CD4-positive, alpha-beta T cell (primary cell): ENCODE results near the gene SYCP3. TPM values are rescaled to one million over a fixed set of nuclear protein-coding genes. Genes with fewer than 3 reads are reported as not detected.

Experiments
- ATAC-seq: fragments of 200-7000 bp; cut with Tn5 transposase; one replicate; pipeline ENCODE4 v1.10.0; 2022; ENCODE audit warnings: mild to moderate bottlenecking; ENCODE audit not compliant: poor library complexity
- CTCF ChIA-PET: fragments of 350-600 bp; sonication (Branson Sonifier 250); formaldehyde crosslinking; loops from one replicate; lab custom pipeline; 2021; ENCODE audit warnings: antibody characterized with exemption, inconsistent platforms; lab: Charles Lee
- POLR2A ChIA-PET: fragments of 350-600 bp; sonication (Branson Sonifier 250); formaldehyde crosslinking; loops from one replicate; lab custom pipeline; 2021; ENCODE audit warnings: antibody characterized with exemption, inconsistent platforms; lab: Charles Lee
- DNase-seq, 14 experiments: peaks; one replicate each; pipeline ENCODE4 v3.0.0-alpha.2; 2013 to 2020; ENCODE audit warnings: mixed read lengths in 2 of 14
- H3K27ac ChIP-seq, 2 donors: one replicate each; pipeline versions ENCODE4 v1.5.1 to v1.7.0; 2013; ENCODE audit warnings: low read length in 2 of 2, low read depth in 1 of 2, mild to moderate bottlenecking in 1 of 2
- H3K27me3 ChIP-seq, 2 experiments: 1 replicate in 1 of 2; 2 replicates in 1 of 2; pipeline versions ENCODE4 v1.6.1 to v1.7.0; 2013; ENCODE audit warnings: low read length in 2 of 2, control low read depth in 1 of 2, mild to moderate bottlenecking in 1 of 2, moderate library complexity in 1 of 2; ENCODE audit not compliant: insufficient read depth in 2 of 2, control insufficient read depth in 1 of 2
- H3K36me3 ChIP-seq: one replicate; pipeline ENCODE4 v1.6.1; 2013; ENCODE audit warnings: low read length, control low read depth; ENCODE audit not compliant: insufficient read depth
- H3K4me1 ChIP-seq: one replicate; pipeline ENCODE4 v1.6.1; 2013; ENCODE audit warnings: low read length, control low read depth; ENCODE audit not compliant: insufficient read depth
- H3K4me3 ChIP-seq: one replicate; pipeline ENCODE4 v1.5.1; 2013; ENCODE audit warnings: mild to moderate bottlenecking, low read length, moderate library complexity
- H3K9me3 ChIP-seq, 2 experiments: 1 replicate in 1 of 2; 2 replicates in 1 of 2; pipeline versions ENCODE4 v1.6.1 to v1.7.0; 2013; ENCODE audit warnings: low read length in 2 of 2, mild to moderate bottlenecking in 2 of 2, control low read depth in 1 of 2, moderate library complexity in 1 of 2; ENCODE audit not compliant: control insufficient read depth in 1 of 2, insufficient read depth in 1 of 2
- H3K27ac Mint-ChIP-seq: one replicate; pipeline ENCODE4 v1.8.0; 2020; ENCODE audit warnings: mixed read lengths
- H3K27me3 Mint-ChIP-seq: one replicate; pipeline ENCODE4 v1.8.0; 2021; ENCODE audit warnings: mixed read lengths
- H3K36me3 Mint-ChIP-seq: one replicate; pipeline ENCODE4 v1.8.0; 2021; ENCODE audit warnings: low read depth, mixed read lengths
- H3K4me1 Mint-ChIP-seq: one replicate; pipeline ENCODE4 v1.8.0; 2021; ENCODE audit warnings: low read depth, mixed read lengths
- H3K4me3 Mint-ChIP-seq: one replicate; pipeline ENCODE4 v1.8.0; 2020; ENCODE audit warnings: mild to moderate bottlenecking, mixed read lengths
- H3K9me3 Mint-ChIP-seq: one replicate; pipeline ENCODE4 v1.8.0; 2020; ENCODE audit warnings: mixed read lengths
- intact Hi-C, 2 experiments: fragments of 100-400 bp; cut with DNase I in 1 of 2; cut with micrococcal nuclease in 1 of 2; formaldehyde crosslinking; loops; one replicate each; pipeline versions ENCODE4 v1.15.1 to v1.9.0; 2023 to 2025; cut with DNase I, micrococcal nuclease
- total RNA-seq, 174 experiments: library from RNA in 2 of 174; stranded (reverse) in 2 of 174; gene quantifications; one replicate each; pipeline ENCODE4 v1.2.3 and lab custom pipeline; 2021 to 2026
- TF ChIP-seq, protein P1 (sequence below): fragments of 200-600 bp; IDR thresholded peaks from one replicate; pipeline ENCODE4 v1.8.0; 2022; ENCODE audit warnings: antibody characterized with exemption, mild to moderate bottlenecking

SYCP3 gene
- total RNA-seq, 2 experiments from 2014 or later, result 0.22 to 0.34 TPM

- Histone ChIP-seq H3K27me3 (no peaks in the 10 kb centered on the region), H3K4me3 (no peak overlapping the region), H3K4me1 (no peaks in the 10 kb centered on the region), H3K9me3 (no peaks in the 10 kb centered on the region), H3K36me3 (peaks cover 57% of the 10 kb centered on the region), H3K27ac (no peak overlapping the region)
- no peaks in the 10 kb centered on the region for H3K9me3 Mint-ChIP-seq
- CTCF ChIA-PET, result interaction anchor here (1.2 to 2.2 kb wide), 3 partner anchors 61 to 92 kb away, joined by 3 to 7 read pairs (median 4); partner anchors contain the start of gene GNPTAB
- H3K27ac Mint-ChIP-seq, result no peak overlapping the region
- H3K4me3 Mint-ChIP-seq, result no peak overlapping the region
- intact Hi-C loops, result loop anchor here in 1 of 2 experiments (5.0 to 10.0 kb wide), 3 partner anchors 295 to 358 kb away; partner anchors contain the start of gene WASHC3
- POLR2A ChIA-PET, result no interaction called here
- ATAC-seq (no peak), DNase-seq (no peak)
- H3K4me1 Mint-ChIP-seq, result peaks cover 5% of the 10 kb centered on the region
- H3K27me3 Mint-ChIP-seq, result no peaks in the 10 kb centered on the region
- peaks cover 73% of the 10 kb centered on the region for H3K36me3 Mint-ChIP-seq
- TF ChIP-seq, protein P1, sequence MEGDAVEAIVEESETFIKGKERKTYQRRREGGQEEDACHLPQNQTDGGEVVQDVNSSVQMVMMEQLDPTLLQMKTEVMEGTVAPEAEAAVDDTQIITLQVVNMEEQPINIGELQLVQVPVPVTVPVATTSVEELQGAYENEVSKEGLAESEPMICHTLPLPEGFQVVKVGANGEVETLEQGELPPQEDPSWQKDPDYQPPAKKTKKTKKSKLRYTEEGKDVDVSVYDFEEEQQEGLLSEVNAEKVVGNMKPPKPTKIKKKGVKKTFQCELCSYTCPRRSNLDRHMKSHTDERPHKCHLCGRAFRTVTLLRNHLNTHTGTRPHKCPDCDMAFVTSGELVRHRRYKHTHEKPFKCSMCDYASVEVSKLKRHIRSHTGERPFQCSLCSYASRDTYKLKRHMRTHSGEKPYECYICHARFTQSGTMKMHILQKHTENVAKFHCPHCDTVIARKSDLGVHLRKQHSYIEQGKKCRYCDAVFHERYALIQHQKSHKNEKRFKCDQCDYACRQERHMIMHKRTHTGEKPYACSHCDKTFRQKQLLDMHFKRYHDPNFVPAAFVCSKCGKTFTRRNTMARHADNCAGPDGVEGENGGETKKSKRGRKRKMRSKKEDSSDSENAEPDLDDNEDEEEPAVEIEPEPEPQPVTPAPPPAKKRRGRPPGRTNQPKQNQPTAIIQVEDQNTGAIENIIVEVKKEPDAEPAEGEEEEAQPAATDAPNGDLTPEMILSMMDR, result no peak
Observed at GRCh38 chr12:101769865-101770264, 30.6 kb upstream of the SYCP3 start.

DNA sequence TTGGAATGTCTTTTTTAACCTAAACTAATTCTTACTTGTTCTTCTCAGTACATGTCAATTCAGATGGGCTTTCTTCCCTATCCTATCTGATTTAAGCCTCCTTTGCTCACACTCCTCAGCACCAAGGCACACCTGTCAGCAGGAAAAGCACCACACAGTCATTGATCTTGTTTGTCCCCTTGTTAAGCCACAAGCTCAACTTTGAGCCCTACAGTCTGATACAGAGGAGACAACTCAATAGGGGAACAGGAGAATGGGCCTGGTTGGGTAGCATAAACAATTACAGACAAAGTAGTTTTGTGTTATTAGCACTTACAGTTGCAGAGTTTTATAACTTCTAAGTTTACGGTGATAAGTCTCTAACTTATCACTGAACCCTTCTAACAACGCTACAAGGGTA lies 29.5 kb upstream of the SYCP3 start:
- H3K27ac Mint-ChIP-seq, result no peak overlapping the region
- no peak overlapping the region for H3K4me3 Mint-ChIP-seq
- no peaks in the 10 kb centered on the region for H3K9me3 Mint-ChIP-seq
- no peaks in the 10 kb centered on the region for H3K9me3 ChIP-seq
- ATAC-seq, result no peak
- TF ChIP-seq, protein P1, result no peak
- POLR2A ChIA-PET, result interaction anchor here (0.9 kb wide), 1 partner anchor 62 kb away, joined by 3 read pairs; the partner anchor contains the start of gene GNPTAB
- no peak overlapping the region for H3K27ac ChIP-seq
- peaks cover 64% of the 10 kb centered on the region for H3K36me3 ChIP-seq
- intact Hi-C loops, result no loop called here
- peaks cover 5% of the 10 kb centered on the region for H3K4me1 Mint-ChIP-seq
- no peaks in the 10 kb centered on the region for H3K27me3 Mint-ChIP-seq
- H3K4me3 ChIP-seq, result no peak overlapping the region
- CTCF ChIA-PET, result interaction anchor here (1.4 to 2.2 kb wide), 2 partner anchors 62 to 71 kb away, joined by 4 to 7 read pairs; partner anchors contain the start of gene GNPTAB
- H3K36me3 Mint-ChIP-seq, result peaks cover 81% of the 10 kb centered on the region
- H3K4me1 ChIP-seq, result no peaks in the 10 kb centered on the region
- no peak for DNase-seq
- H3K27me3 ChIP-seq, result no peaks in the 10 kb centered on the region

DNA sequence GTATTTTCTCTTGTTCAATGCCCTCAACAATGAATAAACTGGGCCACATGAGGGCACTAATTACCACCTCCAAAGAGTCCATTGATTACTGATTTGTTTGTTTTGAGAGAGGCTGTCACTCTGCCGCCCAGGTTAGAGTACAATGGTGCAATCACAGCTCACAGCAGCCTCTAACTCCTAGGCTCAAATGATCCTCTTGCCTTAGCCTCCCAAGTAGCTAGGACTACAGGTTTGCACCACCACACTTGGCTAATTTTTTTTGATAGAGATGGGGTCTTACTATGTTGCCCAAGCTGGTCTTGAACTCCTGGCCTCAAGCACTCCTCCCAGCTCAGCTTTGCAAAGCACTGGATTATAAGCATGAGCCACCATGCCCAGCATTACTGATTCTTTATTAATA lies 28.3 kb upstream of the SYCP3 start:
- no peaks in the 10 kb centered on the region for H3K27me3 Mint-ChIP-seq
- H3K4me3 Mint-ChIP-seq, result no peak overlapping the region
- Histone ChIP-seq H3K36me3 (peaks cover 61% of the 10 kb centered on the region), H3K9me3 (no peaks in the 10 kb centered on the region), H3K27me3 (no peaks in the 10 kb centered on the region), H3K4me1 (no peaks in the 10 kb centered on the region), H3K4me3 (no peak overlapping the region), H3K27ac (no peak overlapping the region)
- TF ChIP-seq, protein P1, result no peak
- H3K27ac Mint-ChIP-seq, result no peak overlapping the region
- no peaks in the 10 kb centered on the region for H3K4me1 Mint-ChIP-seq
- H3K36me3 Mint-ChIP-seq, result peaks cover 81% of the 10 kb centered on the region
- POLR2A ChIA-PET, result no interaction called here
- no peaks in the 10 kb centered on the region for H3K9me3 Mint-ChIP-seq
- CTCF ChIA-PET, result interaction anchor here (0.7 to 2.0 kb wide), 2 partner anchors 20 to 72 kb away, joined by 3 to 8 read pairs; no protein-coding TSS in a partner anchor
- no peak for DNase-seq
- intact Hi-C loops, result no loop called here
- no peak for ATAC-seq
